Large intestine (tissue), 12 donors: ENCODE data around the gene KRTAP4-4. TPM values are rescaled to one million over a fixed set of nuclear protein-coding genes. Genes with fewer than 3 reads are reported as not detected.
"Not testable (repeated sequence)": the region's sequence is repeated elsewhere in the genome, so short reads cannot be mapped to it uniquely, and the experiment has no call there.

ENCODE experiments used
- DNase-seq, 2 donors: peaks; one replicate each; pipeline versions ENCODE4 v3.0.0 to v3.0.0-alpha.2; 2013
- H3K27ac ChIP-seq: one replicate; pipeline ENCODE4 v1.5.1; 2013; ENCODE audit warnings: low read length
- H3K27me3 ChIP-seq: 2 replicates; pipeline ENCODE4 v1.6.1; 2013; ENCODE audit warnings: low read length; ENCODE audit not compliant: control insufficient read depth, insufficient read depth
- H3K36me3 ChIP-seq: 2 replicates; pipeline ENCODE4 v1.6.1; 2013; ENCODE audit warnings: low read length; ENCODE audit not compliant: control insufficient read depth, insufficient read depth
- H3K4me1 ChIP-seq: one replicate; pipeline ENCODE4 v1.6.1; 2013; ENCODE audit warnings: low read length; ENCODE audit not compliant: control insufficient read depth, insufficient read depth
- H3K4me3 ChIP-seq: one replicate; pipeline ENCODE4 v1.5.1; 2013; ENCODE audit warnings: low read length
- H3K9me3 ChIP-seq: one replicate; pipeline ENCODE4 v1.6.1; 2013; ENCODE audit warnings: mild to moderate bottlenecking, low read depth, low read length, moderate library complexity; ENCODE audit not compliant: control insufficient read depth
- WGBS: methylation state at CpG from one replicate; pipeline ENCODE4 v1.1.5; 2013; ENCODE audit warnings: low lambda C conversion rate; ENCODE audit not compliant: insufficient coverage; 5-methylcytosine and 5-hydroxymethylcytosine counted together
- long read RNA-seq, 11 donors: transcript quantifications; one replicate each; lab custom pipeline, GENCODE V29; 2026
- polyA plus RNA-seq: library from polyadenylated mRNA; unstranded; fragments of 120-200 nt; gene quantifications from one replicate; pipeline ENCODE4 v1.2.1, GENCODE V29; 2013

Gene KRTAP4-4
- polyA plus RNA-seq = not detected
- long read RNA-seq, donor 1 = 0 reads
- long read RNA-seq, donor 2 = 0 reads
- long read RNA-seq, donor 3 = 0 reads
- long read RNA-seq, donor 4 = 0 reads
- long read RNA-seq, donor 5 = 0 reads
- long read RNA-seq, donor 6 = 0 reads
- long read RNA-seq, donor 7 = 0 reads
- long read RNA-seq, donor 8 = 0 reads
- long read RNA-seq, donor 9 = 0 reads
- long read RNA-seq, donor 10 = 0 reads
- long read RNA-seq, donor 11 = 0 reads

DNA sequence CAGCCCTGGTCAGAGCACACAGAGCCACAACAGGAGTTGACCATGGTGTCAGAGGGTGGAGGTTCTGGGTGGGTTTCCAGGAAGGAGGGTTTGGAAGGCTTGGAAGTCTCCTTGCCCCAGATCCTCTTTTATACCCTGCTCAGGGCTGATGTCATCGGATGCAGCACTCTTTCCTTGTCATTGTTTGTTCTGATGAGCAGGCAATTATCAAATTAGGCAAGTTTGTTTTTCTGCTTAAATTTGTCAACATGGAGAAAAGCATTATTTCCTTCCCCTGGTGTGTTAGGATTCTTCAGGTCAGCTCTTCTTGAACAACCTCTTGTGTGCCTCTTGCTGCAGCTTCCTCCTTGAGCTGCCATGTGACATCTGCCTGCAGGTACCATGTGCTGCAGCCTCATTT lies at the start of gene KRTAP4-4:
TSS of gene KRTAP4-4 (minus strand) at position 101 of the 400 bp plus-strand sequence. CDS start at position 44, 57 bp downstream.
- Histone ChIP-seq H3K36me3 (no peaks in the 10 kb centered on the region), H3K27ac (no peak within 1 kb of the TSS), H3K27me3 (peaks cover 10% of the 10 kb centered on the region), H3K9me3 (no peaks in the 10 kb centered on the region), H3K4me1 (no peaks in the 10 kb centered on the region), H3K4me3 (no peak within 1 kb of the TSS)
- no peak for DNase-seq
- no CpG with 5 or more reads among the region's 1 CpG for WGBS

DNA sequence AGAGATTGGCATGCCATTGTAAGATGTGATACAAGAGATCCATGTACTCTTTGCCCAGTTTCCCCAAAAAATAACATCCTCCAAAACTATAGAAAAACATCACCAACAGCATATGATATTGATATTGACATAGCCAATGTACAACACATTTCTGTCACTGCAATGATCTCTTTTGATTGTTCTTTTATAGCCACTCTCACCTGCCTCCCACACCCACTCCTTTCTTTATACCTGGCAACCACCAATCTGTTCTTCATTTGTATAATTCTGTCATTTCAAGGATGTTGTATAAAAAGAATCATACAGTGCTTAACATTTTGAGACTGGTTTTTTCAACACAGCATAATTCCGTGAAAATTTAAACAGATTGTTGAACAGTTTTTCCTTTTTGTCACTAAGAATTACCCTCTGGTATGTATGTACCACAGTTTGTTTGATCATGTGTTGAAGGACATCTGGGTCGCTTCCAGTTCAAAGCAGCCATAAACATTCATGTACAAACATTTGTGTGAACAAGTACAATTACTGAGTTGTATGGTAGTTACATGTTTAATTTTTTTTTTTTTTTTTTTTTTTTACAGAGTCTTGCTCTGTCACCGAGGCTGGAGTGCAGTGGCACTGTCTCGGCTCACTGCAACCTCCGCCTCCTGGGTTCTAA lies 39.0 kb upstream of the KRTAP4-4 start:
- no peak for DNase-seq
- no peaks in the 10 kb centered on the region for H3K36me3 ChIP-seq
- H3K27ac ChIP-seq = no peak overlapping the region
- WGBS = no CpG with 5 or more reads among the region's 5 CpGs
- H3K27me3 ChIP-seq = no peaks in the 10 kb centered on the region
- H3K4me3 ChIP-seq = no peak overlapping the region
- H3K9me3 ChIP-seq = no peaks in the 10 kb centered on the region
- H3K4me1 ChIP-seq = no peaks in the 10 kb centered on the region

- no peak overlapping the region for H3K4me3 ChIP-seq
- no CpG with 5 or more reads among the region's 1 CpG for WGBS
- peaks cover 4% of the 10 kb centered on the region for H3K27me3 ChIP-seq
- H3K9me3 ChIP-seq = no peaks in the 10 kb centered on the region
- no peaks in the 10 kb centered on the region for H3K4me1 ChIP-seq
- no peak for DNase-seq
- no peaks in the 10 kb centered on the region for H3K36me3 ChIP-seq
- H3K27ac ChIP-seq = no peak overlapping the region
Measured at GRCh38 chr17:41196068-41196467, 35.5 kb upstream of the KRTAP4-4 start.

- Histone ChIP-seq H3K27me3 (peaks cover 28% of the 10 kb centered on the region), H3K9me3 (peaks cover 1% of the 10 kb centered on the region), H3K36me3 (no peaks in the 10 kb centered on the region), H3K27ac (no peak overlapping the region), H3K4me3 (no peak overlapping the region), H3K4me1 (no peaks in the 10 kb centered on the region)
- WGBS = no CpG with 5 or more reads among the region's 3 CpGs
- DNase-seq = no peak
Measured at GRCh38 chr17:41190328-41190727, 29.8 kb upstream of the KRTAP4-4 start.

DNA sequence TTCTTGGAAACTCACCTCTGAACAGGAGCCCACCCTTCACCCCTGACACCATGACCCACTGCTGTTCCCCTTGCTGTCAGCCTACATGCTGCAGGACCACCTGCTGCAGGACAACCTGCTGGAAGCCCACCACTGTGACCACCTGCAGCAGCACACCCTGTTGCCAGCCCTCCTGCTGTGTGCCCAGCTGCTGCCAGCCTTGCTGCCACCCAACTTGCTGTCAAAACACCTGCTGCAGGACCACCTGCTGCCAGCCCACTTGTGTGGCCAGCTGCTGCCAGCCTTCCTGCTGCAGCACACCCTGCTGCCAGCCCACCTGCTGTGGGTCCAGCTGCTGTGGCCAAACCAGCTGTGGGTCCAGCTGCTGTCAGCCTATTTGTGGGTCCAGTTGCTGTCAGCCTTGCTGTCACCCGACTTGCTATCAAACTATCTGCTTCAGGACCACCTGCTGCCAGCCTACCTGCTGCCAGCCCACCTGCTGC lies 29.3 kb upstream of the KRTAP4-4 start, which contains the start of gene KRTAP9-1:
TSS of gene KRTAP9-1 (plus strand) at position 51 of the 482 bp plus-strand sequence. CDS start at position 51, 0 bp downstream.
- H3K27ac ChIP-seq, H3K36me3 ChIP-seq, H3K4me3 ChIP-seq, H3K9me3 ChIP-seq, H3K4me1 ChIP-seq, DNase-seq: not testable (repeated sequence)
- peaks cover 31% of the 10 kb centered on the region for H3K27me3 ChIP-seq
- no CpG with 5 or more reads among the region's 1 CpG for WGBS

GRCh38 chr17:41186872-41187271 lies 26.3 kb upstream of the KRTAP4-4 start:
- H3K9me3 ChIP-seq = peaks cover 2% of the 10 kb centered on the region
- peaks cover 6% of the 10 kb centered on the region for H3K4me1 ChIP-seq
- no peak overlapping the region for H3K27ac ChIP-seq
- WGBS = no CpG with 5 or more reads among the region's 2 CpGs
- peaks cover 36% of the 10 kb centered on the region for H3K27me3 ChIP-seq
- H3K36me3 ChIP-seq = no peaks in the 10 kb centered on the region
- no peak for DNase-seq
- no peak overlapping the region for H3K4me3 ChIP-seq

DNA sequence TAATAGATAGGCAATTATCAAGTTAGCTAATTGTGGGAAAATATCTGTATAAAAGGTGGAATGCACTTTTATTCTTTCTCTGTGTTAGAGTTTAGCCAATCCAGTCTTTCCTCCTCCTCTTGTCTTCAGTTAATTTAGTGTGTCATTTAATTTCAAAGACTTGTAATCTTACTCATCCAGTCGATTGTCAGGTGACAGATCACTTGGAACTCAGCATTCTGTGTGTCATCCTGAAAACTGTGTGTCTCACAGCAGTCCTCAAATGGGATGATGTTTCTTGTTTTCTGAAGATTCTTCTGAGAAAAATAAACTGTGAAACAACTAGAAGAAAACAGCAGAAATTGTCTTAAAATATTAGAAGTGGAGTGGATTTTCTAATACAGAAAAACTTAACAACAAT lies 24.5 kb upstream of the KRTAP4-4 start:
- no peak overlapping the region for H3K27ac ChIP-seq
- WGBS = no CpG with 5 or more reads among the region's 1 CpG

DNA sequence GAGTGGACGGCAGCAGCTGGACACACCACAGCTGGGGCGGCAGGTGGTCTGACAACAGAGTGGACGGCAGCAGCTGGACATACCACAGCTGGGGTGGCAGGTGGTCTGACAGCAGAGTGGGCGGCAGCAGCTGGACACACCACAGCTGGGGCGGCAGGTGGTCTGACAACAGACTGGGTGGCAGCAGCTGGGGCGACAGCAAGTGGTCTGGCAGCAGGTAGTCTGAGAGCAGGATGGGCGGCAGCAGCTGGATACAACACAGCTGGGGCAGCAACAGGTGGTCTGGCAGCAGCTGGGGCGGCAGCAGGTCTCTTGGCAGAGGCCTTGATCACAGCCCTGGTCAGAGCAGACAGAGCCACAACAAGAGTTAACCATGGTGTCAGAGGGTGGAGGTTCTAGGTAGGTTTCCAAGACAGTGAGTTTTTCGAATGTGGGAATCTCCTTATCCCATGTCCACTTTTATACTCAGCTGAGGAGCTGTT lies 24.0 kb upstream of the KRTAP4-4 start, which contains the start of gene KRTAP4-1:
TSS of gene KRTAP4-1 (minus strand) at position 432 of the 482 bp plus-strand sequence. CDS start at position 375, 57 bp downstream.
- Histone ChIP-seq H3K36me3 (no peaks in the 10 kb centered on the region), H3K27ac (no peak within 1 kb of the TSS), H3K9me3 (peaks cover 2% of the 10 kb centered on the region), H3K27me3 (peaks cover 37% of the 10 kb centered on the region), H3K4me3 (no peak within 1 kb of the TSS), H3K4me1 (peaks cover 6% of the 10 kb centered on the region)
- WGBS = no CpG with 5 or more reads among the region's 9 CpGs
- DNase-seq = no peak

More for the DNA sequence above, 24.5 kb upstream of the KRTAP4-4 start:
- peaks cover 36% of the 10 kb centered on the region for H3K27me3 ChIP-seq
- H3K4me1 ChIP-seq = peaks cover 6% of the 10 kb centered on the region
- peaks cover 2% of the 10 kb centered on the region for H3K9me3 ChIP-seq
- H3K4me3 ChIP-seq = no peak overlapping the region
- no peaks in the 10 kb centered on the region for H3K36me3 ChIP-seq
- no peak for DNase-seq

- no peak overlapping the region for H3K27ac ChIP-seq
- WGBS = 100% methylated on average over 1 of the region's 1 CpG
- H3K36me3 ChIP-seq = no peaks in the 10 kb centered on the region
- DNase-seq = no peak
- peaks cover 6% of the 10 kb centered on the region for H3K4me1 ChIP-seq
- H3K27me3 ChIP-seq = peaks cover 49% of the 10 kb centered on the region
- no peaks in the 10 kb centered on the region for H3K9me3 ChIP-seq
- no peak overlapping the region for H3K4me3 ChIP-seq
Measured at GRCh38 chr17:41178843-41179616, 18.5 kb upstream of the KRTAP4-4 start.

DNA sequence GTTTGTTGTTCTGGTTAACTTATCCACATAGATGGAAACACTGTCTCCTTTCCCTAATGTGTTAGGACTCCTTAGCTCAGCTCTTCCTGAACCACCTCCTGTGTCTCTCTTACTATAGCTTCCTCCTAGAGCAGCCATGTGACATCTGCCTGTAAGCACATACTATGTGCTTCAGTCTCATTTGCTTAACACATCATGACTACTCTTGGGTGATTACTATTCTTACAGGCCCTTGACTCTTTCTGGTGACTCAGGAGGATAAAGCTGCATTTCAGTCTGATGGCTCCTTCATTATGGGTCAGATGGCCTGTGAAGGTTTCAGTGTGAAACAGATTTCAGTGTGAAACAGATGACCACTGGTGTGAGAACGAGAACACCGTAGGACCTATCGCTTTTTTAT lies 17.8 kb upstream of the KRTAP4-4 start:
- H3K4me1 ChIP-seq = peaks cover 6% of the 10 kb centered on the region
- no CpG with 5 or more reads among the region's 3 CpGs for WGBS

More for the DNA sequence above, 17.8 kb upstream of the KRTAP4-4 start:
- no peak for DNase-seq
- Histone ChIP-seq H3K36me3 (no peaks in the 10 kb centered on the region), H3K27me3 (peaks cover 49% of the 10 kb centered on the region), H3K27ac (no peak overlapping the region), H3K9me3 (no peaks in the 10 kb centered on the region), H3K4me3 (no peak overlapping the region)
